Neural progenitor cell (in vitro differentiated cells): Measurements from ENCODE around the gene PIWIL1.

Experiments
- EZH2 ChIP-seq: fragments of 200-600 bp; sonication (generic); IDR thresholded peaks from 2 replicates; pipeline ENCODE4 v1.6.1; 2017; ENCODE audit warnings: antibody characterized with exemption, mild to moderate bottlenecking, moderate library complexity
- EZH2phosphoT487 ChIP-seq: fragments of 200-600 bp; sonication (generic); IDR thresholded peaks from 2 replicates; pipeline ENCODE4 v1.6.1; 2017; ENCODE audit warnings: antibody characterized with exemption
- TF ChIP-seq, protein P1 (sequence below): fragments of 200-600 bp; sonication (generic); IDR thresholded peaks from 2 replicates; pipeline ENCODE4 v1.5.1; 2017; ENCODE audit warnings: antibody characterized with exemption, mild to moderate bottlenecking

- TF ChIP-seq, protein P1, sequence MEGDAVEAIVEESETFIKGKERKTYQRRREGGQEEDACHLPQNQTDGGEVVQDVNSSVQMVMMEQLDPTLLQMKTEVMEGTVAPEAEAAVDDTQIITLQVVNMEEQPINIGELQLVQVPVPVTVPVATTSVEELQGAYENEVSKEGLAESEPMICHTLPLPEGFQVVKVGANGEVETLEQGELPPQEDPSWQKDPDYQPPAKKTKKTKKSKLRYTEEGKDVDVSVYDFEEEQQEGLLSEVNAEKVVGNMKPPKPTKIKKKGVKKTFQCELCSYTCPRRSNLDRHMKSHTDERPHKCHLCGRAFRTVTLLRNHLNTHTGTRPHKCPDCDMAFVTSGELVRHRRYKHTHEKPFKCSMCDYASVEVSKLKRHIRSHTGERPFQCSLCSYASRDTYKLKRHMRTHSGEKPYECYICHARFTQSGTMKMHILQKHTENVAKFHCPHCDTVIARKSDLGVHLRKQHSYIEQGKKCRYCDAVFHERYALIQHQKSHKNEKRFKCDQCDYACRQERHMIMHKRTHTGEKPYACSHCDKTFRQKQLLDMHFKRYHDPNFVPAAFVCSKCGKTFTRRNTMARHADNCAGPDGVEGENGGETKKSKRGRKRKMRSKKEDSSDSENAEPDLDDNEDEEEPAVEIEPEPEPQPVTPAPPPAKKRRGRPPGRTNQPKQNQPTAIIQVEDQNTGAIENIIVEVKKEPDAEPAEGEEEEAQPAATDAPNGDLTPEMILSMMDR: no peak
- TF ChIP-seq EZH2 (no peak), EZH2phosphoT487 (no peak)
Measured at GRCh38 chr12:130396667-130397066, 59.0 kb downstream of the PIWIL1 start.
